Large intestine (tissue), 3 donors: ENCODE data around the gene LHFPL3. TPM values are rescaled to one million over a fixed set of nuclear protein-coding genes. Genes with fewer than 3 reads are reported as not detected.

ENCODE experiments used
- DNase-seq, 2 donors: peaks; one replicate each; pipeline versions ENCODE4 v3.0.0 to v3.0.0-alpha.2; 2013
- H3K27ac ChIP-seq: one replicate; pipeline ENCODE4 v1.5.1; 2013; ENCODE audit warnings: low read length
- H3K27me3 ChIP-seq: 2 replicates; pipeline ENCODE4 v1.6.1; 2013; ENCODE audit warnings: low read length; ENCODE audit not compliant: control insufficient read depth, insufficient read depth
- H3K36me3 ChIP-seq: 2 replicates; pipeline ENCODE4 v1.6.1; 2013; ENCODE audit warnings: low read length; ENCODE audit not compliant: control insufficient read depth, insufficient read depth
- H3K4me1 ChIP-seq: one replicate; pipeline ENCODE4 v1.6.1; 2013; ENCODE audit warnings: low read length; ENCODE audit not compliant: control insufficient read depth, insufficient read depth
- H3K4me3 ChIP-seq: one replicate; pipeline ENCODE4 v1.5.1; 2013; ENCODE audit warnings: low read length
- H3K9me3 ChIP-seq: one replicate; pipeline ENCODE4 v1.6.1; 2013; ENCODE audit warnings: mild to moderate bottlenecking, low read depth, low read length, moderate library complexity; ENCODE audit not compliant: control insufficient read depth
- WGBS: methylation state at CpG from one replicate; pipeline ENCODE4 v1.1.5; 2013; ENCODE audit warnings: low lambda C conversion rate; ENCODE audit not compliant: insufficient coverage; 5-methylcytosine and 5-hydroxymethylcytosine counted together
- polyA plus RNA-seq: library from polyadenylated mRNA; unstranded; fragments of 120-200 nt; gene quantifications from one replicate; pipeline ENCODE4 v1.2.1, GENCODE V29; 2013

Gene LHFPL3
- polyA plus RNA-seq, 1 donor, result 8.4 TPM

DNA sequence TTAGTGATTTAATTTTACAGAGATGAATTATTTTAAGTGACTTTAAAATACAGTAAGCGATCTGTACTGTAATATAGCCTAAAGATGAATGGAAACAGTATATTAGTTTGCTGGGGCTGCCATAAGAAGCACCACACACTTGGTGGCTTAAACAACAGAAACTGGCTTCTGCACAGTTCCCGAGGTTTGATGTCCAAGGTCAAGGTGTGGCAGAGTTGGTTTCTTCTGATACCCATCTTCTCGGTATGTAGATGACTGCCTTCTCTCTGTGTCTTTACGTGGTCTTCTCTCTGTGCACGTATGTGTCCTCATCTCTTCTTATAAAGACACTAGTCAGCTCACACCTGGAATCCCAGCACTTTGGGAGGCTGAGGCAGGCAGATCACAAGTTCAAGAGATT, 621.6 kb downstream of the LHFPL3 start:
- Histone ChIP-seq H3K27me3 (no peaks in the 10 kb centered on the region), H3K9me3 (no peaks in the 10 kb centered on the region), H3K27ac (no peak overlapping the region), H3K4me1 (peaks cover 7% of the 10 kb centered on the region), H3K36me3 (no peaks in the 10 kb centered on the region), H3K4me3 (no peak overlapping the region)
- WGBS, result 100% methylated on average over 1 of the region's 5 CpGs
- DNase-seq, result peak in 1 of 2 donors; percentile 63

DNA sequence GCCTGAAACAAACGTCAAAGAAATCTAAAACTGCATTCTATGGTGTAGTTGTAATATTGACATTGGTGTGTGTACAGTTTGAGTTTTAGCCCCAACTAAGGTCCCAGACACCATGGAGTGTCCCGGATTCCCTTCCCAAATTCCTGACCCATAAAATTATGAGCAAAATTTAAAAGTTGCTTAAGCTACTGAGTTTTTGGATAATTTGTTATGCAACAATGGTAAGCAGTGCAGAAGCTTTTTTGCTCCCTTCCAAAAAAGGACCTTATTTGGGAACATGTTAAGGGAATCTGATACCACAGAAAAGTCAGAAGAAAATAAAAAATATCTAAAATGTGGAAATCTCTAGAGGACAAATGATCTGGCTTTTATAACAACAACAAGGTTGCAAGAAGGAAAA, 622.4 kb downstream of the LHFPL3 start:
- Histone ChIP-seq H3K9me3 (no peaks in the 10 kb centered on the region), H3K4me1 (peaks cover under 1% of the 10 kb centered on the region), H3K36me3 (no peaks in the 10 kb centered on the region), H3K27ac (no peak overlapping the region), H3K4me3 (no peak overlapping the region), H3K27me3 (no peaks in the 10 kb centered on the region)
- no CpG with 5 or more reads among the region's 2 CpGs for WGBS
- DNase-seq, result no peak

DNA sequence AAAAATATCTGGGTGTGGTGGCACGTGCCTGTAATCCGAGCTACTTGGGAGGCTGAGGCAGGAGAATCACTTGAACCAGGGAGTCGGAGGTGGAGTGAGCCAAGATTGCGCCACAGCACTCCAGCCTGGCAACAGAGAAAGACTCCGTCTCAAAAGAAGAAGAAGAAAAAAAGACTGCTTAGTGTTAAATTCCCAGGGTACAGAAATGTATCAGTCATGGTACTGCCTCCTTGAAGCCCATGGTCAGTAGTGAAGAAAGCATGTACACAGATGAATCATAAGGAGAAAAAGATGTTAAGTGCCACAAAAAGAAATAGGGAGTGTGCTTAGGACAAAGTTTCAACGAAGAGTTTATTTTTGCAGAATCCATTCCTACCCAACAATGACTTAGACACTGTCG, 623.1 kb downstream of the LHFPL3 start:
- H3K27ac ChIP-seq, result no peak overlapping the region

DNA sequence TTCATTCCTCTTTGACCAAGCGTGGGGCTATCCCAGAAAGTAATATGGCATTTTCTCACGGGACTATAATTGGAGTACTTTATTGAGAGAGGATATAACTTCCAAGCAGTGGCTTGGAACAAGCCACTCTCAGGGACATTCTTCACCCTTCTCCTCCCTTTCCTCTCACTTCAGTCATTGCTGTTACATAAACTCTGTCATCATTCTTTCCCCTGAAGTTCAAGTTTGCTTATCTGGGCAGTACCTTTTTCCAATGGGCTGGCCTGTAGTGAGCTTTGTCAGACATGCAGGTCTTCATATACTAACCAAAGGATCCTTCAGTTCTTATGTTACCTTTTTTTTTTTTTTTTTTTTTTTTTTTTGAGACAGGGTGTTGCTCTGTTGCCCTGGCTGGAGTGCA, 626.9 kb downstream of the LHFPL3 start:
- H3K4me3 ChIP-seq, result no peak overlapping the region
- peaks cover 5% of the 10 kb centered on the region for H3K4me1 ChIP-seq
- no peaks in the 10 kb centered on the region for H3K9me3 ChIP-seq
- no peaks in the 10 kb centered on the region for H3K27me3 ChIP-seq
- WGBS, result no CpG with 5 or more reads among the region's 2 CpGs
- DNase-seq, result no peak
- no peaks in the 10 kb centered on the region for H3K36me3 ChIP-seq
- no peak overlapping the region for H3K27ac ChIP-seq

More for the DNA sequence above, 623.1 kb downstream of the LHFPL3 start:
- H3K4me1 ChIP-seq, result no peaks in the 10 kb centered on the region
- H3K27me3 ChIP-seq, result no peaks in the 10 kb centered on the region
- WGBS, result 100% methylated on average over 2 of the region's 7 CpGs
- no peaks in the 10 kb centered on the region for H3K36me3 ChIP-seq
- H3K9me3 ChIP-seq, result no peaks in the 10 kb centered on the region
- DNase-seq, result no peak
- no peak overlapping the region for H3K4me3 ChIP-seq

Other genes with a start within 250 kb of the LHFPL3 start
- 17.4 TPM for gene ORC5, start 120.6 kb upstream of the LHFPL3 start, polyA plus RNA-seq